Transverse colon (tissue), 4 donors: ENCODE data around the gene GABBR2.

Experiments used
- POLR2AphosphoS5 ChIP-seq, 3 donors: sonication (generic); formaldehyde crosslinking; IDR thresholded peaks; one replicate each; pipeline ENCODE4 v1.6.1; 2016; ENCODE audit warnings: antibody characterized with exemption in 3 of 3
- TF ChIP-seq, protein P1 (sequence below), 5 experiments: fragments of 200-600 bp in 3 of 5; fragments of 450-650 bp in 2 of 5; sonication (generic) in 3 of 5; IDR thresholded peaks; 1 replicate in 2 of 5; 2 replicates in 3 of 5; pipeline ENCODE4 v1.5.1; 2016 to 2017; ENCODE audit warnings: antibody characterized with exemption in 5 of 5, inconsistent platforms in 3 of 5, mild to moderate bottlenecking in 2 of 5, moderate library complexity in 1 of 5

DNA sequence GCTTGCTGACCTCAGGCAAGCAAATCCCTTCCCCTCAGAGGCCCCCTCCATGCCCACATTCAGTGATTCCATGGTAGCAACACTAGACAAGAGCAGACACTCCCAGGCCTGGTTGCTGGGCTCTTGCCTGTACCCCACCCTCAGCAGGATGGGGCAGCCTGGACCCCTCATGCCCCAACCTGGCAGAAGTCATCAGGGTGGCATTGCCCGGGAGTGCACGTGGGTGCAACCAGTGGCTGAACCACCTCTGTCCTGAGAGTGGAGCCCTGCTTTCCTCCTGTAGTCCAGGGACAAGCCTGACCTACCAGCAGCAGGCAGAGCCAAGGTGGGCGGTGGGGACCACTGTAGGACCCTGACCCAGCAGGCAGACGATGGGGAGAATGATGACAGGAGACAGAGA is 387.5 kb downstream of the GABBR2 start:
- TF ChIP-seq POLR2AphosphoS5 (IDR thresholded peaks at IDR 0.05), result no peak
- TF ChIP-seq, protein P1, sequence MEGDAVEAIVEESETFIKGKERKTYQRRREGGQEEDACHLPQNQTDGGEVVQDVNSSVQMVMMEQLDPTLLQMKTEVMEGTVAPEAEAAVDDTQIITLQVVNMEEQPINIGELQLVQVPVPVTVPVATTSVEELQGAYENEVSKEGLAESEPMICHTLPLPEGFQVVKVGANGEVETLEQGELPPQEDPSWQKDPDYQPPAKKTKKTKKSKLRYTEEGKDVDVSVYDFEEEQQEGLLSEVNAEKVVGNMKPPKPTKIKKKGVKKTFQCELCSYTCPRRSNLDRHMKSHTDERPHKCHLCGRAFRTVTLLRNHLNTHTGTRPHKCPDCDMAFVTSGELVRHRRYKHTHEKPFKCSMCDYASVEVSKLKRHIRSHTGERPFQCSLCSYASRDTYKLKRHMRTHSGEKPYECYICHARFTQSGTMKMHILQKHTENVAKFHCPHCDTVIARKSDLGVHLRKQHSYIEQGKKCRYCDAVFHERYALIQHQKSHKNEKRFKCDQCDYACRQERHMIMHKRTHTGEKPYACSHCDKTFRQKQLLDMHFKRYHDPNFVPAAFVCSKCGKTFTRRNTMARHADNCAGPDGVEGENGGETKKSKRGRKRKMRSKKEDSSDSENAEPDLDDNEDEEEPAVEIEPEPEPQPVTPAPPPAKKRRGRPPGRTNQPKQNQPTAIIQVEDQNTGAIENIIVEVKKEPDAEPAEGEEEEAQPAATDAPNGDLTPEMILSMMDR (IDR thresholded peaks at IDR 0.05), result no peak
